Upper lobe of left lung (tissue), 4 donors: ENCODE results near the gene RNF2.

Experiments
- EP300 ChIP-seq, 4 donors: sonication (generic); formaldehyde crosslinking; IDR thresholded peaks; one replicate each; pipeline ENCODE4 v1.5.1; 2017; ENCODE audit warnings: antibody characterized with exemption in 4 of 4, control low read depth in 2 of 4
- POLR2A ChIP-seq, 4 donors: fragments of 450-650 bp; IDR thresholded peaks; one replicate each; pipeline ENCODE4 v1.5.1; 2016 to 2017; ENCODE audit warnings: antibody characterized with exemption in 4 of 4, mild to moderate bottlenecking in 2 of 4
- POLR2AphosphoS5 ChIP-seq, 2 donors: sonication (generic); formaldehyde crosslinking; IDR thresholded peaks; one replicate each; pipeline ENCODE4 v1.5.1; 2017; ENCODE audit warnings: antibody characterized with exemption in 2 of 2
- TF ChIP-seq, protein P1 (sequence below), 6 experiments: fragments of 450-650 bp in 4 of 6; fragments of 200-600 bp in 2 of 6; sonication (generic) in 2 of 6; IDR thresholded peaks; one replicate each; pipeline ENCODE4 v1.5.1; 2016 to 2019; ENCODE audit warnings: antibody characterized with exemption in 6 of 6

- TF ChIP-seq, protein P1, sequence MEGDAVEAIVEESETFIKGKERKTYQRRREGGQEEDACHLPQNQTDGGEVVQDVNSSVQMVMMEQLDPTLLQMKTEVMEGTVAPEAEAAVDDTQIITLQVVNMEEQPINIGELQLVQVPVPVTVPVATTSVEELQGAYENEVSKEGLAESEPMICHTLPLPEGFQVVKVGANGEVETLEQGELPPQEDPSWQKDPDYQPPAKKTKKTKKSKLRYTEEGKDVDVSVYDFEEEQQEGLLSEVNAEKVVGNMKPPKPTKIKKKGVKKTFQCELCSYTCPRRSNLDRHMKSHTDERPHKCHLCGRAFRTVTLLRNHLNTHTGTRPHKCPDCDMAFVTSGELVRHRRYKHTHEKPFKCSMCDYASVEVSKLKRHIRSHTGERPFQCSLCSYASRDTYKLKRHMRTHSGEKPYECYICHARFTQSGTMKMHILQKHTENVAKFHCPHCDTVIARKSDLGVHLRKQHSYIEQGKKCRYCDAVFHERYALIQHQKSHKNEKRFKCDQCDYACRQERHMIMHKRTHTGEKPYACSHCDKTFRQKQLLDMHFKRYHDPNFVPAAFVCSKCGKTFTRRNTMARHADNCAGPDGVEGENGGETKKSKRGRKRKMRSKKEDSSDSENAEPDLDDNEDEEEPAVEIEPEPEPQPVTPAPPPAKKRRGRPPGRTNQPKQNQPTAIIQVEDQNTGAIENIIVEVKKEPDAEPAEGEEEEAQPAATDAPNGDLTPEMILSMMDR (IDR thresholded peaks at IDR 0.05), result no peak
- no peak for TF ChIP-seq POLR2A (IDR thresholded peaks at IDR 0.05)
- no peak for TF ChIP-seq POLR2AphosphoS5 (IDR thresholded peaks at IDR 0.05)
- no peak for TF ChIP-seq EP300 (IDR thresholded peaks at IDR 0.05)
Observed at GRCh38 chr1:185041742-185042141, 3.6 kb upstream of the RNF2 start.
